ENCODE data around the gene PRPF19.
"Not testable (repeated sequence)": the region's sequence is repeated elsewhere in the genome, so short reads cannot be mapped to it uniquely, and the experiment has no call there.

PRPF19 gene

DNA sequence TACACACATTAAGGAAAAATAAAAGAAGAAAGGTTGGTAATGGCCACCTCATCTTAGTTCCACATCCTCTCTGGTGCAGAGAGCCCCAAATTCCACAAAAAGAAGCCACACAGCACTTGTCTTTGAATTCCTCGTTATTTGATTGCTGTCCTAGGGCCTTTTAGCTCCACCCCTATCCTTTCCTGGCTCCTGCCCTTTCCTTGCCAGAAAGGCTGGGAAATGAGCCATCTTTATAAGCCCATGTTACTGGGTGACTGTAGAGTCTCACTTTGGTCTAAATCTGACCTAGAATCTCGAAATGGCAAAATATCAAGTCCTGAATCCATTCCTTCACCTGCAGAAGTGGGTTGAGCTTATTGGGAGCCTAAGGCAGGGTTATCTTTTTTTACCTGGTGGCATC lies 13.6 kb upstream of the PRPF19 start:
- Mint-ChIP-seq H3K4me3 (no peak overlapping the region), H3K27ac (no peak overlapping the region), H3K27me3 (peaks cover 2% of the 10 kb centered on the region), H3K9me3 (no peaks in the 10 kb centered on the region), H3K4me1 (peaks cover 46% of the 10 kb centered on the region), H3K36me3 (peaks cover 31% of the 10 kb centered on the region)

DNA sequence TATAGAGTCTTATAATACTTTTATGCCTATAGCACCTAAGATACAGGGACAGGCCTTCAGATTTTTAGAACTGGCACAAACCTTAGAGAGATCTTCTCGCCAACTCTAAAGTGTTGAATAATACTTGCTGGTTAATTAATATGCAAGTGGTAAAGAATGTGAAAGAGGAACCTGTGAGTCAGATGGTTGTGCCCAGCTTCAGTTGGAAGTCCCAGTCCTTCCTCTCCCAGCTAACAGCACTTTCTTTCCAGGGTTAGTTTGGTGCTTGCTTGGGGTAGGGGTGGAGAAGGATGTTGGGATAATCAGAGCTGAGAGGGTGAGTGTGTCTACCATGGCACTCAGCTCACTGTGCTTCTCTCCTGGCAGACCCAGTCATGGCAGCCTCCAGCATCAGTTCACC lies 12.9 kb upstream of the PRPF19 start:
- Mint-ChIP-seq H3K36me3 (peaks cover 31% of the 10 kb centered on the region), H3K9me3 (no peaks in the 10 kb centered on the region), H3K4me3 (no peak overlapping the region), H3K27me3 (peaks cover 2% of the 10 kb centered on the region), H3K4me1 (peaks cover 48% of the 10 kb centered on the region), H3K27ac (no peak overlapping the region)

DNA sequence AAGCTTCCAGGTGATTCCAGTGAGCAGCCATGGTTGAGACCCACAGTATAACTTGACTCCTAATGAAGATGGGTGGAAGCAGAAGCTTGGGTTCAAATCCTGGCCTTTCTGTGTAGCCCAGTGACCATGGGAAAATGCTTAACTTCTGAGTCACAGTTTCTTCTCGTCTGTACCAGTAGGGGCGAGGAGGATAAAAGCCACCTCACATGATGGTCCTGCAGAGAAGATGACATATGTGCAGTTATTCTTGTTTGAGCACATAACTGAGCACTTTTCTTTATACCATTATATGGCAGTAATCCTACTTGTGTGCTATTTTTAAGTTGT lies 12.5 kb upstream of the PRPF19 start:
- Mint-ChIP-seq H3K36me3 (peaks cover 31% of the 10 kb centered on the region), H3K27me3 (peaks cover 2% of the 10 kb centered on the region), H3K9me3 (no peaks in the 10 kb centered on the region), H3K4me1 (peaks cover 49% of the 10 kb centered on the region), H3K27ac (no peak overlapping the region), H3K4me3 (no peak overlapping the region)

DNA sequence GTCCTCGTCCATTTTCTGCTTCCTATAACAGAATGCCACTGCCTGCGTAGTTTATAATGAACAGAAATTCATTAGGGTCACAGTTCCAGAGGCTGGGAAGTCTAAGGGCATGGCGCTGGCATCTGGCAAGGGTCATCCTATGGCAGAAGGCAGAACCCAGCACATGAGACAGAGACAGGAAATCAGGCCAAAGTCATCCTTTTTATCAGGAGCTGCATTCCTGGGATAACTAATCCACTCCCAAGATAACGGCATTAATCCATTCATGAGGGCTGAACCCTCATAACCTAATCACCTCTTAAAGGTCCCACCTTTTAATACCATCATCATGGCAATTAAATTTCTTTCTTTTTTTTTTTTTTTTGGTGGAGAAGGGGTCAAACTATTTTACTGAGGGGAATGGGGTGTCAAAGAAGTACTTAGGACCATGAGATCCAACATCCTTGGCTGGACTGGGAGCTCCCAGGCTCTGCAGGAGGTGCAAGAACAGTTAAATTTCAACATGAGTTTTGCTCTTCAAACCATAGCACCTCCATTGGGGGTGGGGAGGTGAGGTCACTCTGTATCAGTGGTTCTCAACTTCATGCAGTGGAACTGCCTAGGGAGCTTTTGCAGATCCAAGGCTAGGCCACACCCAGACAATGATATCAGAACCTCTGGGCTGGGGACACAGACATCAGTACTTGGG lies 12.0 kb upstream of the PRPF19 start:
- Mint-ChIP-seq H3K4me1 (peaks cover 53% of the 10 kb centered on the region), H3K27ac (no peak overlapping the region), H3K36me3 (peaks cover 30% of the 10 kb centered on the region), H3K27me3 (peaks cover 2% of the 10 kb centered on the region), H3K9me3 (no peaks in the 10 kb centered on the region), H3K4me3 (no peak overlapping the region)

DNA sequence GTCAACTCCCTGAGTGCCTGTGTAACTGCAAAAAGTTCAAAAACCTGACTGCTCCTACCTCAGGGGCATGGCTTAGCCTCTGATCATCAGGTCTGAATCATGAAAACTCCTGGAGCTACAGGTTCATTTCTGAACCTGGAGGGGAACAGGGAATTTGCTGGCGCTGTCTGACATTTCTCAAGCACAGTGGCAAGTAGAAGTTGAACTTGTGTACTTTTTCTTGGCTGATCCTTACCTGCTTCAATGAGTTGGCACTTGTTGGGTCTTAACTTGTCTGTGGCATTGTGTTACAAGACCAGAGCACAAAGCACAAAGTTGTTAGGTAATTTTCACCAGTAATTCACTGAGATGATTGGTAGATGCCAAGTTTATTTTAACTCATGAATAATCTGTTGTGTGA lies 10.9 kb upstream of the PRPF19 start:
- no peak overlapping the region for H3K27ac Mint-ChIP-seq
- H3K9me3 Mint-ChIP-seq, result no peaks in the 10 kb centered on the region
- H3K4me1 Mint-ChIP-seq, result peaks cover 58% of the 10 kb centered on the region
- peaks cover 1% of the 10 kb centered on the region for H3K27me3 Mint-ChIP-seq
- H3K4me3 Mint-ChIP-seq, result peak overlapping the region; percentile 40
- peaks cover 24% of the 10 kb centered on the region for H3K36me3 Mint-ChIP-seq

DNA sequence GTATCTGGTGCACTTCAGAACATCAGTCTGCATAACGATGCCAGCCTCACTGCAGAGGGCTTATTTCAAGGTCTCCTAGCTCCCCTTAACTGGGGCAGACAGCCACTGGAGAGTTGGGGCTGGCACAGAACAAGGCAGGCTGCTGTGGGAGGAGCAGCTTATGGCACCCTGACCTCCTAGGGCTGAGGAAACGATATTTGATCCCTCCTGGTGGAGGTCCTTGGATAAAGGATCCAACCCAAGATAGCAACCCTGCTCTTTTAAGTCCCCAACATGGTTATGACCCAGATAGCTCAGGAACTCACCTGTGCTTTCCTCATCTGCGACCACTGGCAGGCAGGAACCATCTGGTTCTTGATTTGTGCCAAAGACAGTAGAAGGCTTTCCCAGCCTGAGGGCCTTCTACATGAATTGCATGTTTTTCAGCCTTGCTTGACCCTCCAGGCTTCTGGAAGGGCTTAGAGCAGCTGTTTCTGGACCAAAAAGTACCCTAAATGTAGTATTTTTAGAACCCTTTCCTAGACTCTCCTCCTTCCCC lies 10.4 kb upstream of the PRPF19 start:
- H3K27me3 Mint-ChIP-seq, result peaks cover 1% of the 10 kb centered on the region
- H3K4me1 Mint-ChIP-seq, result peaks cover 61% of the 10 kb centered on the region
- peaks cover 21% of the 10 kb centered on the region for H3K36me3 Mint-ChIP-seq
- H3K4me3 Mint-ChIP-seq, result peak overlapping the region; percentile 40
- no peak overlapping the region for H3K27ac Mint-ChIP-seq
- H3K9me3 Mint-ChIP-seq, result no peaks in the 10 kb centered on the region

DNA sequence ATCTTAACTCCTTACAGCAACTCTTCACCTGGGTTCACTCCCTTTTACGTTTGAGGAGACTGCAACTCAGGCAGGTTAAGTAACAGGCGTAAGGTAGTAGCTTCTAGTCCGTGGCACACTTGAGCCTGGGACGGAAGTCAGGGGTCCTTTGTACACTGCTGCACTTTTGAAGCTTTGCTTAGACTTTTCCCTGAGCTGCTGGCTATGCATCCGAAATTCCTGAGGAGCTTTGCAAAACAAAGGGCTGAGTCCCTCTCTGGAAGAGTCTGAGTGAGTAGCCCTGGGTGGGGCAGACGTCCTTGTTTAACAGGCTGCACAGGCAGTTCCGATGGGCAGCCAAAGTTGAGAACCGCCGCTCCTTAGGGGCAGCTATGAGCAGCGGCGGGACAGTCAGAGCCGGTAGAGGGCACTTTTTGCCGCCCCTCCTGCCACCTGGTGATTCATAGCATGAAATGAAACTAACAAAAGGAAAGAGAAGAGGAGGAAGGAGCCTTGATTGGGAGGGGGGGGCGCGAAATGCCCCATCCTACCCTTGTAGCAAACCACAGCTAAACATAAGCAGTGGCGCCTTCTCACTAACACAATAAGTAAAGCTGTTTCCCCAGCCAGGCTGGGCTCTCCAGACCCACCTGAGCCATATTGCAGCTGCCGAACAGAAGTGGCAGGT lies 9.0 kb upstream of the PRPF19 start:
- Mint-ChIP-seq H3K9me3 (no peaks in the 10 kb centered on the region), H3K36me3 (peaks cover 11% of the 10 kb centered on the region), H3K27ac (peak overlapping the region; percentile 25), H3K4me3 (peak overlapping the region; percentile 93), H3K27me3 (no peaks in the 10 kb centered on the region), H3K4me1 (peaks cover 75% of the 10 kb centered on the region)

DNA sequence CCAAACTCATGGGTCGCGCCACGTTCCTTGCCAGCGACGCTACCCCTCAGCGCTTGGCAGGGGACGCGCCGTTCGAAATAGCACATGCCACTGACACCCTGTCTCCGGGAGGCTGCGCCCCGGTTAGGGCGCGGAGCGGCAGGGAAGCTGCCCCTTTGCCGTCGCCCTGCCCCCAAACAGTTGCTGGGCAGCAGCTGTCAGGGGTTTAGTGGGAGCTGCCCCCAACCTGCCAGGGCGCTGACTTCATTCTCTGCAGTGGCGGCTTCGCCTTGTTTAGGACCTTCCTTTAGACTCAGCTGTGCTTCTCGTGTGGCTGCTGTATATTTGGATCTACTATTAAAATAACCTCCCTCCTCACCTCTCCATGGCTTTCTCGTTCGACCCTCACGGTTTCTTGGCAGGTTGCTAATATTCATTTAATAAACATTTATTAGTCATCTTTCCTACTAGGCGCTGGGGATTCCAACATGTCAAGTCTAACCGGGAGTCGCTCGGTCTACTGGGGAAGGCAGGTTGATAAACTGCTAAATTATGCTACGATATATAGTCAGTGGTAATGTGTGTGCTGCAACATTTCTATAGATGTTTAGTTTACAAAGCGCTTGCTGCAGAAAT lies 8.4 kb upstream of the PRPF19 start:
- peak overlapping the region; percentile 93 for H3K4me3 Mint-ChIP-seq
- H3K4me1 Mint-ChIP-seq, result peaks cover 72% of the 10 kb centered on the region
- H3K27me3 Mint-ChIP-seq, result no peaks in the 10 kb centered on the region
- no peaks in the 10 kb centered on the region for H3K9me3 Mint-ChIP-seq
- H3K27ac Mint-ChIP-seq, result peak overlapping the region; percentile 25
- H3K36me3 Mint-ChIP-seq, result peaks cover 7% of the 10 kb centered on the region

DNA sequence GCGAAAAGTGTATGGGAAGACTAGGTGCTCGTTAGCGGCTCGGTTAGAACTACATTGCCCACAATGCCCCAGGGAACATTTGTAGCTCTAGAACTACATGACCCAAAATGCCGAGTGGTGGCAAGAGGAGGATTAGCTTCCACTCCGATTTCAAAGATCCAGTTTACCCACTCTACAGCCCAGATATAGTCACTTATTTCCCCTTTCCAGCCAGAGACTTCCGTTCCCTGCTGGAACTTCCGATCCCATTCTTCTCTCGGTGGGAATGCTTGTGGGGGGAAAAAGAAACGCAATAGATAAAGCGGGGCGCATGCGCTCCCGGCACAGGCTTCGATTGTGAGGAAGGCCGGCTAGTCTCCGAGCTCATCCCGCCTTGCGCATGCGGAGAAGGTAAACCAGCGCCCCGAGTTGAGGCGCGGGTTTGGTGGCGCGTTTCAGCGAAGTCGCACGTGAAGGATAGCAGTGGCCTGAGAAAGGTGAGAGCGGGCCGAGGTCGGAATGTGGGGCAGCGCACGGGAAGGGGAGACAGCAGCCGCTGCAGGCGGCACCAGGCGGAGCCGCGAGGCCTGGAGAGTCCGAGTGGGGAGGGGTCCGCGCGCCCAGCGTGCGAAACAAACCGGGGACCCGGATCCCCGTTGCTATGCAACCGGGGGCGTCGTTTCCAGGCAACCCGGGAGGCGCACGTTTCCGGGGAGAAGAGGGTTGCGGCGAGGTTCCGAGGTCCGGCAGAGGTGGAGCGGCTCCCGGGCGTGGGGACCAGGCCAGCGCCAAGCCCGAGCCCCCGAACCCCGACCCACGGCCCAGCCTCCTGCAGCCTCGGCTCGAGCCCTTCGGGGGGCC lies 7.6 kb upstream of the PRPF19 start, which contains the start of gene TMEM109:
TMEM109 (plus strand) TSS at position 366 of the 840 bp plus-strand sequence. CDS start 5,536 bp downstream, outside the sequence.
- H3K9me3 Mint-ChIP-seq, result no peaks in the 10 kb centered on the region
- H3K4me3 Mint-ChIP-seq, result peak within 1 kb of the TSS; percentile 93
- peaks cover 5% of the 10 kb centered on the region for H3K36me3 Mint-ChIP-seq
- peaks cover 65% of the 10 kb centered on the region for H3K4me1 Mint-ChIP-seq
- peak within 1 kb of the TSS; percentile 97 for H3K27ac Mint-ChIP-seq
- no peaks in the 10 kb centered on the region for H3K27me3 Mint-ChIP-seq

DNA sequence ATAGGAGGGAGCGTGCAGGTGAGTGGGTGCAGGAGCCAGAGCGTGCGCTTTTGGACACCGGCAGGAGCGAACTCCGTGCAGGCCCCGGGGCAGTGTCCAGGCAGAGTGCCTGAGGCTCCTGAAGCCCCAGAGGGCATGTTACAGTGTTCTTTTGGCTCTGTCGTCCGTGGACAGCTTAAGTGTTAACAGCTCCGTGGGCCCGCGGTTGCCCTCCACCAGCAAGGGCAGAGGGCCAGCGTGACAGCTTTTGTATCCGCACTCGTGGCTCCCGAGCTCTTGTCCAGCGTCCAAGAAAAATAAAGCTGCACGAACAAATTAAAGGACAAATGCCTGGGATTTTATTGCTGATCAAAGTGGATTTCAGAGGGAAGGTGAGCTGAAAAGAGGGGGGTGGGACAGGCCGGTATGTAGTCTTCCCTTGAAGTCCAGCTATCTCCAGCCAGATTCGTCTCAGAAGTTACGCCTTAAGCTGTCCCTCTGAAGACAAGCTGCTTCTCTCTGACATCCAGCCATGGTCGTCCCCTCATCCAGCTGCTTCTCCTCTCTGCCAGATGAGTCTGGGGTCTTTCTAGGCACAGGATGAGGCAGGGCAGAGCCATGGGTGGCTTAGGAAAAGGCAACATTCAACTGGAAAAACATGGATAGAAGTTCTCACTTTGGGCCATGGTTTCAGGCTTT lies 6.6 kb upstream of the PRPF19 start:
- H3K4me1 Mint-ChIP-seq, result peaks cover 62% of the 10 kb centered on the region
- H3K27ac Mint-ChIP-seq, result peak overlapping the region; percentile 97

DNA sequence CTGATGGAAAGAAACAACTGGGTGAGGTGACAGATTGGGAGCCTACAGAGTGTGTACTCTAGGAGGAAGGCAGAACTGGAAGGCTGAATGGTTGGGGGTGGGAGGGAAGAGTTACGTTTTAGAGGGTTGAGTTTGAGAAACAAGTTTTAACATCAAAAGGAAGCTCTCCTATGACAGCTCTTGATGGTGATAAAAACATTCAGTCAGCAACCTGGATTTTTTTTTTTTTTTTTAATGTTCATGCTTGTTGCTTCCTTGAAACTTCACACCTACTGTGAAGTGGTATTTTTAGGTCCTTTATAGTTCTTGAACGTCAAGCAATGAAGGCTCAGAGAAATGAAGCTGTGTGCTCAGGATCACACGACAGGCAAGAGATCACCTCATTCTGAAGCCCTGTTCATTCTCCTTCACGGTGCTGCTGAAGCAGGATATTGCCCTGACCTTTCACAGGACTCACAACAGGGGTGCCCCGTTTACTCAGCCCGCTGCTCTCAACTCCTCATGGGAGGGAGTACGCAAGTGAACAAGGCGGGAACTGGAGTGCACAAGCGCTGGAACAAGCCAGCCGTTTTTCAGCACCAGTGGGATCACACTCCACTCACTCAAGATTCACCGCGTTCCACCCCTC lies 6.0 kb upstream of the PRPF19 start:
- peak overlapping the region; percentile 66 for H3K27ac Mint-ChIP-seq
- peaks cover 5% of the 10 kb centered on the region for H3K36me3 Mint-ChIP-seq
- peaks cover 61% of the 10 kb centered on the region for H3K4me1 Mint-ChIP-seq
- H3K27me3 Mint-ChIP-seq, result no peaks in the 10 kb centered on the region
- no peaks in the 10 kb centered on the region for H3K9me3 Mint-ChIP-seq
- peak overlapping the region; percentile 91 for H3K4me3 Mint-ChIP-seq

More for the DNA sequence above, 6.6 kb upstream of the PRPF19 start:
- H3K36me3 Mint-ChIP-seq, result peaks cover 5% of the 10 kb centered on the region
- H3K4me3 Mint-ChIP-seq, result peak overlapping the region; percentile 91
- no peaks in the 10 kb centered on the region for H3K9me3 Mint-ChIP-seq
- no peaks in the 10 kb centered on the region for H3K27me3 Mint-ChIP-seq

DNA sequence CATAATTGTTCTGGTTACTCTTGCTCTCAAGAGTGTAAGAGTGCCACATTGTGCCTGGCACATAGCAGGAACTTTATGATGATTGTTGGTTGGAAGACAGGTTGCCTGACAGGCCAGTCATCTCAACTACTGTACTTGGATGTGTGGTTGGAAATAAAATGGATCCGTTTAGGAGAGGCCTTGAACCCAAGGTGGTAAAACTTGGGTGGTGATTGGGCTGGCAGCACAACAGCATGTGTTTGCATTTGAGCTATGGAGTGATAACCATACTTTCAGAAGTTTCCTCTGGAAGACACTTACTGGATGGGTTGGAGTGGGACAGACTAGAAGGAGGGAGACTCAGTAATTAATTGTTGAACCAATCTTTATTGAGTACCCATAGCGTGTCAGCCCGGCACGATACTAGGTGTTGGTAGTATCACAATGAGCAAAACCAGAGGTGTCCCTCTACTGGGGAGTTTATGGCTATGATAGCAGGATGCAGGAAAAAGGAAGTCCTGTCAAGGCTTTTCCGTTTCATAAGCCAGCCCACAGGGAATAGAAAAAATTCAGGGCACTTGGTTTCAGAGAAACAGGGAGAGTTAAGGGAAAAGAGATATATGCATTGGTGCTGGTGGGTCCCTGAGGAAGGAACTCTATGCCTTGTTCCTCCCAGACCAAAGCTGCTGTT lies 4.5 kb upstream of the PRPF19 start:
- H3K27me3 Mint-ChIP-seq, result no peaks in the 10 kb centered on the region
- peaks cover 54% of the 10 kb centered on the region for H3K4me1 Mint-ChIP-seq
- H3K9me3 Mint-ChIP-seq, result no peaks in the 10 kb centered on the region
- H3K4me3 Mint-ChIP-seq, result no peak overlapping the region
- H3K36me3 Mint-ChIP-seq, result peaks cover under 1% of the 10 kb centered on the region
- H3K27ac Mint-ChIP-seq, result peak overlapping the region; percentile 68

DNA sequence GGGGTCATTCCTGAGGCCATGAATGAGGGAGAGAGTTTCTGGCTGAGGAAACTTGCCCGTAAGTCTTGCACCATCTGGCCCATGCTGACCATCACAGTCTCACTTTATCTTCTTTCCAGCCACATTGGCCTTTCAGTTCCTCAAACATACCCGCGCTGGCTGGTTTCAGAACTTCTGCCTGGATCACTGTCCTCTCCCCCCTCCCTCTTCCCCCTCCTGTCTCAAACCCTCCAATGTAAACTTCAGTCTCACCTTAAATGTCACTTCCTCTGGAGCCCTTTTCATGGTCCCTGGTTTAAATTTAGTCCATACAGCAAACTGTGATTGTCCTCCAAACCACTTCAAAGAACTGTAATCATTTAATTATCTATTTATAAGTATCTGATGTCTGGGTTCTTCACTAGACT lies 3.9 kb upstream of the PRPF19 start:
- Mint-ChIP-seq H3K4me3 (no peak overlapping the region), H3K27ac (no peak overlapping the region), H3K36me3 (peaks cover 1% of the 10 kb centered on the region), H3K9me3 (no peaks in the 10 kb centered on the region), H3K4me1 (peaks cover 52% of the 10 kb centered on the region), H3K27me3 (no peaks in the 10 kb centered on the region)

DNA sequence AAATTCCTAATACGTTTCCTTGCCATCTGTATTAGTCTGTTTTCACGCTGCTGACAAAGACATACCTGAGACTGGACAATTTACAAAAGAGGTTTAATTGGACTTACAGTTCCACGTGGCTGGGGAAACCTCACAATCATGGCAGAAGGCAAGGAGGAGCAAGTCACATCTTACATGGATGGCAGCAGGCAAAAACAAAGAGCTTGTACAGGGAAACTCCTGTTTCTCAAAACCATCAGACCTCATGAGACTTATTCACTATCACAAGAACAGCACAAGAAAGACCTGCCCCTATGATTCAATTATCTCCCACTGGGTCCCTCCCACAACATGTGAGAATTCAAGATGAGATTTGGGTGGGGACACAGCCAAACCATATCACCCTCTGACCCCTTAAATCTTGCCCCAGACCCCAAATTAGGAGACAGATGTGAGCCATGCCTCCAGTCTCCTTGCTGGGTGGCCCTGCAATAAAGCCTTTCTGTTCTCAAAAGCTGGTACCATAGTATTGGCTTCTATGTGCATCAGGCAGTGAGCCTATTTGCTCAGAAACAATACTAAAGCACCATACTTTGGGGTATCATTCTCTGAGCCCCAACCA lies 3.4 kb upstream of the PRPF19 start:
- not testable (repeated sequence) for H3K36me3 Mint-ChIP-seq, H3K4me3 Mint-ChIP-seq, H3K9me3 Mint-ChIP-seq, H3K27me3 Mint-ChIP-seq
- Mint-ChIP-seq H3K27ac (peak overlapping the region; percentile 10), H3K4me1 (peaks cover 51% of the 10 kb centered on the region)

Data from activated naive CD4-positive, alpha-beta T cell treated with anti-CD3 and anti-CD28 coated beads, Interleukin-2, amount 50 U/mL, for 24 hours (primary cell).